HuH-7.5 (cell line): Measurements from ENCODE around the gene MYCL.
A peak's percentile ranks its signal among the peaks of the same experiment; 100 is the strongest.
"Not testable (repeated sequence)": the region's sequence is repeated elsewhere in the genome, so short reads cannot be mapped to it uniquely, and the experiment has no call there.

ENCODE experiments used
- DNase-seq: peaks from one replicate; pipeline ENCODE4 v3.0.0; 2011; ENCODE audit warnings: low spot score

Gene MYCL

GRCh38 chr1:39917825-39918224 lies 16.1 kb upstream of the MYCL start:
- no peak for DNase-seq

- no peak for DNase-seq
Measured at GRCh38 chr1:39915499-39916129, 13.9 kb upstream of the MYCL start.

- DNase-seq: not testable (repeated sequence)
Measured at GRCh38 chr1:39913136-39913535, 11.4 kb upstream of the MYCL start.

- DNase-seq: no peak
Measured at GRCh38 chr1:39910263-39910662, 8.5 kb upstream of the MYCL start.

- DNase-seq: no peak
Measured at GRCh38 chr1:39908534-39908933, 6.8 kb upstream of the MYCL start.

GRCh38 chr1:39907528-39908453 lies 6.1 kb upstream of the MYCL start:
- no peak for DNase-seq

GRCh38 chr1:39905172-39905571 lies 3.5 kb upstream of the MYCL start:
- no peak for DNase-seq

GRCh38 chr1:39902460-39902807 lies 717 bp upstream of the MYCL start:
- DNase-seq: no peak

GRCh38 chr1:39901464-39901713 lies 328 bp downstream of the MYCL start:
- DNase-seq: peak; percentile 52

GRCh38 chr1:39900662-39901463 lies 854 bp downstream of the MYCL start:
- no peak for DNase-seq

- no peak for DNase-seq
Measured at GRCh38 chr1:39899611-39900538, 1.8 kb downstream of the MYCL start.

- peak; percentile 66 for DNase-seq
Measured at GRCh38 chr1:39898648-39899603, 2.8 kb downstream of the MYCL start.

GRCh38 chr1:39898191-39898590 lies 3.5 kb downstream of the MYCL start:
- no peak for DNase-seq

GRCh38 chr1:39896909-39897685 lies 4.6 kb downstream of the MYCL start:
- no peak for DNase-seq

GRCh38 chr1:39895731-39896480 lies 5.8 kb downstream of the MYCL start:
- no peak for DNase-seq

GRCh38 chr1:39894884-39895495 lies 6.7 kb downstream of the MYCL start:
- no peak for DNase-seq

GRCh38 chr1:39892601-39893595 lies 8.8 kb downstream of the MYCL start:
- DNase-seq: no peak
